NCI-H510A treated with DMSO at 0.1 percent for 48 hours (cell line): ENCODE measurements around the gene MCU.
"Not testable (repeated sequence)": the region's sequence is repeated elsewhere in the genome, so short reads cannot be mapped to it uniquely, and the experiment has no call there.

ENCODE experiments used
- DNase-seq: peaks from one replicate; lab custom pipeline; 2025; lab: John Stamatoyannopoulos, UW

Gene MCU

DNA sequence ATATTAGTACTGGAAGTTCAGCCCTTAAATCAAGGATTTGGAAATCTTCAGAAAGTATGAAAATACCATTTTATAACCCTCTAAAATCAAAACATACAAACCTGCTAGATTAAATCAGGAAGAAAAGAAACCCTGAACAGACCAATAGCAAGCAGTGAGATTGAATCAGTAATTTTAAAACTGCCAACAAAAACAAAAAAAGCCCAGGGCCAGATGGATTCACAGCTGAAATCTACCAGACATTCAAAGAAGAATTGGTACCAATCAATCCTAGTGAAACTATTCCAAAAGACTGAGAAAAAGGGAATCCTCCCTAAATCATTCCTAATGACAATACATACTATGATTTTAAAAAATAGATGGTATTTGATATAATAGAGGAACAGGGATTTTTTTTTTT is 70.1 kb downstream of the MCU start:
- DNase-seq, result no peak

DNA sequence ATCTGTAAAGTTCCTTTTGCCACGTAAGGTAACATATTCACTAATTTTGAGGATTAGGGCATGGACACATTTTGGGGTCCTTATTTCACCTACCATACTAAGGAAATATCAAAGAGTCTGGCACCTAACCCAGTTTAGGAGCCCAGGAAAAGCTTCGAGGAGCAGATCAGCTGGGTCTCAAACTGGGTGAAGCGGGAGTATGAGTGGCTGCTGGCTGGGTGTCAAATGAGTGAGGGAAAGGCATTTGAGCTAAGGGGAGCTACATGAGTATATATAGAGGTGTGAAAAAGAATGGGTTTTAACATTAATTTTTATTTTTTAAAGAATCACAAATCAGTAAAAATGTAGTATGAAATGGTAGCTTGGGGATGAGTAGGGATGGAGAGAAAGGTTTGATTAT is 71.3 kb downstream of the MCU start:
- no peak for DNase-seq

DNA sequence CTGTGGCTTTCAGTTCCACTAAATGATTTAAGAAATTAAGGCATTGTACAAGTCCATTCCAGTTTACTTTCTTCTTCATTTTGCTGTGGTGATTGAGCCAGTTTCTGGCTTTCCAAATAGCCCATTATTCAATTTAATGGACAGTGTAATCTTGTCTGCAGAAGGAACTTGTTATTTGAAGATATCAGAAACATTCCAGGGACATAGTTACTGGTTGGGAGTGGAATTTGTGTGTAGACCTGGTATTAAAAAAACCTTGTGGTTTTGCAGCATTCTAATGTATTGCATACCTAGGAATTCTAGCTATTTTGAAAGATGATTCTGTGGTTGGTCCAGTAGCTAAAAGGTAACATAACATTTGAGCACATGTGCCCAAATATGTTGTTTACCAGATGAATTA is 72.2 kb downstream of the MCU start:
- no peak for DNase-seq

DNA sequence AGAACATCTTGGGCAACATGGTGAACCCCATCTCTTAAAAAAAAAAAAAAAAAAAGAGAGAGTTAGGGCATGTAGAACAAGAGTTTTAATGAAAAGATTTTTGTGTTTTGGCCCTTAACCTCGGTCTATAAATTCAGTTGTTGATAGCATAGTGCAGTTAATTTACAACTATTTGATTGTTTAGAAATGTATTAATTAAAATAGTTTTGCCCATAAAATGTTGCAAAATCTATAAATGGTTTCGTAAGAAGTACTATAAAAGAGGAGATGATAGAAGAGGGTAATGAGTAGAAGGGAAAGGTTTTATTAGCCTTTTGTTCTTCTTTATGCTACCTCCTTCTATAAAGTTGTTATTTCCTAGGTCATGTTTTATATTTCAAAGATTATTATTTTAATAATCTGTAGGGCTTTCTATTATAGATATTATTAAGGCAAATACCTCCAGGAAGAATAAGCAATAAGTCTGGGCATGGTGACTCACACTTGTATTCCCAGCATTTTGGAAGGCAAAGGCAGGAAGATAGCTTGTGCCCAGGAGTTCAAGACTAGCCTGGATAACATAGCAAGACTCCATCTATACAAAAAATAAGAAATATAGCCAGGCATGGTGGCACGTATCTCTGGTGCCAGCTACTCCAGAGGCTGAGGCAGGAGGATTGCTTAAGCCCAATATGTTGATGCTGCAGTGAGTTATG is 73.3 kb downstream of the MCU start:
- DNase-seq, result no peak

DNA sequence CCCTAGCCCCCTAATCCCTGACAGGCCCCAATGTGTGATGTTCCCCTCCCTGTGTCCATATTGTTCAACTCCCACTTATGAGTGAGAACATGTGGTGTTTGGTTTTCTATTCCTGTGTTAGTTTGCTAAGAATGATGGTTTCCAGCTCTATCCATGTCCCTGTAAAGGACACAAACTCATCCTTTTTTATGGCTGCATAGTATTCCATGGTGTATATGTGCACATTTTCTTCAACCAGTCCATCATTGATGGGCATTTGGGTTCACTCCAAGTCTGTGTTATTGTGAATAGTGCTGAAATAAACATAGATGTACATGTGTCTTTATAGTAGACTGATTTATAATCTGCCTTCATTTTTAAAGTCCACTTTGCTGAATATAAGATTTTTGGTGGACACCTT is 79.3 kb downstream of the MCU start:
- DNase-seq, result not testable (repeated sequence)

DNA sequence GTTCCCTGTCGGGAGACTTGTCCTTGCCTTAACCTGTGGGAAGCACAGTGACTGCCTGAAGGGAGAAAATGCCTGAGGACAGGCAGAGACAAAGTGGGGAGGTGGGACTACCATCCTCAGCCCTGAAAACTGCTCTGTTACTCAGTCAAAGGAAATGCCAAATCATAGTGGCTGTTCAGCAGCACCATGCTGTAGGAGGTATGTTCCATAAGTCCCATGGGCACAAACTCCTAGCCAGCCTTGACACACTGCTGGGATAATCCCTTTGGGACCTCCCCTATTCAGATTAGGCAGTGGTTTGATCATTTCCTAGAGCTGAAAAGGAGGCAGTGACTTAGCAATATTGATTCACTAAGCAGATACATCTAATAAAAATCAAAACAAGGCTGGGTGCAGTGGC is 80.1 kb downstream of the MCU start:
- DNase-seq, result no peak

DNA sequence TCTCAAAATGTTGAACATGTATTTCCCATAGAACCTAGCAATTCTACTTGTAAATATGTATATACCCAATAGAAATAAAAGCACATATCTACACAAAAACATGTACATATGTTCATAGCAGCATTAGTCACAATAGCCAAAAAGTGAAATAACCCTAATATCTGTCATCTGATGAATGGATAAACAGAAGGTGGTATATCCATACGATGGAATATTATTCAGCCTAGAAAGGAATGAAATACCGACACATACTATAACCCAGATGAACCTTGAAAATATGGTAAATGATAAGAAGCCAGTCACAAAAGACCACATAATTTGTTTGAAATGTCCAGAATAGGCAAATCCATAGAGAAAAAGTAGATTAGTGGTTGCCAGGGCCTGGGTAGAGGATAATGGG is 87.9 kb downstream of the MCU start:
- DNase-seq, result no peak

DNA sequence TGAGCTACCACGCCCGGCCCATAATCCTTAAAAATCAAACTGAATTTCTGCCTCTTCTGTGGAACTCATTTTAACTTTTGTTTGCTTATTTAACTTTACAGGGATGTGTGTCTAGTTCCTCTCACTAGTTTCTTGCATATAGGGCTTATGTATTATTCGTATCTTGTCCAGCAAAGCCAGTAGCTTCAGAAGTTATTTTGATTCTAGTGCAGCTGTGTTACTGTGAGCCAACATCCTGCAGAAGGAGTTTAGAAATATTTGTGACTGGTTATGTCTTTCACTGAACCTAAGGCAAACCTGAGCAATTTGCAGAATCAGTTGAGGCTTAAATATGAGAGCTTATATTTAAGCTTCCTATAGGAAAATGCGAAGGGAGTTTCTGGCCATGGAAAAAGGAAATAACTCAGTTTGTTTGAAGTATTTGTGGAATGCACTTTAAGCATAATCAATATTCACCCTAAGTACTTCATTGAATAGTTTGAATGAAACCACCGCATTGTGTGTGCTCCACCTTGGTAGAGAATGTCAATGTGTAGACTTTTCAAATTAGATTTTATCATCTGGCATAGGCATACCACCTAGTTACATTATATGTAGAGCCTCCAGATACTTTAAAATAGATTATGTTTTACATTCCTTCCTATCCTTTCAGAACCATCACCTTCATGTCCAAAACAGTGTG is 90.8 kb downstream of the MCU start:
- no peak for DNase-seq

DNA sequence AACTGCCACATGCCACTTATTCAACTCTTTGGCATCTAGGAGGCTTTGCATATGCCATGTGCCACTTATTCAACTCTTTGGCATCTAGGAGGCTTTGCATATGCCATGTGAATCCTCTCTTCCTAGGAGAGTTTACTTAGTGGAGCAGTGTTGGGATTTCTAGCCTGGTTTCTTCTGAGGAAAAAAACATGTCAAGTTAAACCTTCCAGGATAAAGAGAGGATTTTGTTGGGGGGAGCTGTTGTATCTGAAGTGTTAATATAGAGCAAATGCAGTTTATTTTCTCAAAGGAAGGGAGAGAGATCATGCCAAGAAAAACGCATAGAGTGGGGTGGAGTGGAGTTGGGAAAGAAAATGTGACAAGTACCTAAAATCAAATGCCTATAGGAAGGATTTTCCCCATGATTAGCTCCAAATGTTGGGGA is 91.5 kb downstream of the MCU start:
- DNase-seq, result no peak

DNA sequence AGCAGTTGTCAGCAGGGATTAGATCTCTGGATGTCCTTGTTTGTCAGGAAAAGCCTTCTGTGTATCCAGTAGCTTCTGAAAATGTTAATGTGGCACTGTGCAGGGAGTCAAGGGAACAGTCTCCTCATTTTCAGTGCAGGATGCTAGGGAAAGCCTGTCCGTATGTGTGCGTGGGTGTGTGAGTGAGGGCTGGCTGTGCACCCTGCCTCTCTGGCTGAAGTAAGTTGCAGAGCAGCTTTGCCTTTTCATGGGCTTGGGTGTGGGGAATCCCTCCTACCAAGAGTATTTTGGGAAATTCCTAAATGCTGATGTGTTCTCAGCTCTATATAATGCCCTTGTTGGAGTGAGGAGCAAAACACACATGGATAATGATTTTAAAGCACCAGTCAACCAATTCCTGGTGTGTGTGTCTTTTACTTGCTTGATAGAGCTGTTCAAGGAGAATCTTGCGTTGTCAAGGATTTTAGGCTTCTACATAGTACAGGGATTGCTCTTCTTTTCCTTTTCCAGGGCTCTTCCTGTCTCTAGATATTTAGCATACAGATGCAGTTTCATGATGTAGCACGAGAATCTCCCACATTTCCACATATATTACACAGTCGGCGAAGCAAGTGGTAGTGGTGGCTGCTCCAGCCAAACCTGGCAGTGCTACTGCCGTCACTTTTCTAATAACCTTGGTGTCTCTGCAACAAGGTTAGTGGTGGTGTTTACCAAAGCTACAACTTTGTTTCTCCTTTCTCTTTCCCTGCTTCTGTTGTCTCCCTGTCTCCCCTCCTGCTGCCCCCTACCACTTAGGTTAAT is 92.8 kb downstream of the MCU start:
- DNase-seq, result no peak

DNA sequence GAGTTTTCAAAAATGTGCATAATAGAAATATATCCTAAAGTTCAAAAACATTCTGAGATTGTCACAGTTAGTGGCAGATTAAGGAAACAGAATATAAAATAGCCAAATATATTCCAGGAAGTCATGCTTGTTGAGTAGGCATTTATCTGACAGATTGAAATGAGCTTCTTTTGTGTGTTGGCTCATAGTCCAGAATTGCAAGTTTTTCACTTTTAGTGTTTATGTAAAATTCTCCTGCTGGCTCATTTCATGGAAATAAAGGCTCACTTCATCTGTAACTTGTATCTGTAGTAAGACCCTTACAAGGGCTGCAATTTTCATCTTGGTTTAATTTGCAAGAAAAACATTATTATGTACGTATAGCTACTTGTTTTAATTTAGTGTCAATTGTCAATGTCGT is 93.5 kb downstream of the MCU start:
- no peak for DNase-seq

DNA sequence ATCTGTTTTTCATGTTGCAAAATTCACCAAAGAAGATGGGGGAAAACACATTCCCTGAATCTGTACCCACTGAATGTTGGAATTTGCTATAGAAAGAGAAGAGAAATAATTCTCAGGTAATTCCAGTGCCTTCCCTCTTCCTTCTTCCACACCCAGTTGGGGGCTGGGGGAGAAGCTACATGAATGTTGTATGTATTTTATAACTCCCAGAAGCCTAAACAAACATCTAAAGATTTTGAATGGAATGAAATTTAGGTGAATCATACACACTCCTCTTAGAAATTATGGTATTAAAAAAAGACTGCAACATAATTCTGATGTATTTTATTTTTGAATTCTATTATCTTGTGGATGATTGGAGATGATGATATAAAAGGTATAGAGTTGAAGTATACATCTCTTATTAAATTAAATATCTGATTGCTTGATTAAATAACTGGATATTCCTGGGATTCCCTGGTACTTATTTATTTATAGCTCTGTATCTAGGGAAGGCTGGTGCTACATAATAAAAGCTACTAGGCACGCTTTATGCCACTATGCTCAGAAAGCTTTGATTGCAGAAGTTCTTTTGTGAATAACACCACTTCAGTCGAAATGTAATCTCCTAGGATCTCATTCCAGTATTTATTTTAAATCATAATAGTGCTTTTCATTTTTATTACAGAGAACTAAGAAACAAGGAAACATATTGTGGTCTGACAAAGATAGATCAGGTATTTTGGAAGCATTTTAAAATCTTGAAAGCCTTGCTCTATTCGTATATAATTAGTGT is 98.5 kb downstream of the MCU start:
- no peak for DNase-seq

DNA sequence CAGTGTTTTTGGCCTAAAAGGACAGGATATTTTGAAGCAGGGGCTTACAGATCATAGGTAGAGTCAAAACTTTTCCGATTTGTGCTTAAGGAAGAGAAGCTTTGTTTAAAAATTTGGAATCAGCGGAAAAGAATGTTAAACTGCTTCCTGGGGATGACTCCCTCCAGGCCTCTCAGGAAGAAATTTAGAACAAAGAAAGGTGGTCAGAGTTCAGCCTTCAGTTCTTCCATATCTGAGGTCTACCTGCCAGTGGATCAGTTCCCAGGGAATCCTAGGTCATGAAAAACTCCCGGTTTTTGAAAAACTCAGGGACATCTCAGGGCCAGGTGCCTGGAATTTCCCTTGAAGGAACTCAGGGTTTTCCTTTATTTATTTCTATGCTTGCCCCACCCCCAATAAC is 100.3 kb downstream of the MCU start:
- no peak for DNase-seq

DNA sequence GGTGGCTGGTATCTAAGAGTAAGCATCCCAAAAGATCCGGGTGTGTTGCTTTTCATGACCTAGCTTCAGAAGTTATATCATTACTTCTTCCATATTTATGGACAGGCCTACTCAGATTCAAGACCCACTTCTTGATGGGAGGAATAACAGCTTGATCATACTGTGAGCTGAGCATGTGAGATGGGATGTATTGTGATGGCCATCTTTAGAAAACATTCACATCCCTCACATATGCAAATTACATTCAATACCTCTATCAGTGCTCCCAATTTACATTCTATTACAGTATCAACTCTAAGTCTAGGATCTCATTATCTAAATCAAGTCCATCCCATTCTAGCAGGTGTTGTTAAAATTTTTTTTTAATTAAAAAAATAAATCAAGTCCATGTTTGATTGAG is 101.8 kb downstream of the MCU start:
- no peak for DNase-seq

DNA sequence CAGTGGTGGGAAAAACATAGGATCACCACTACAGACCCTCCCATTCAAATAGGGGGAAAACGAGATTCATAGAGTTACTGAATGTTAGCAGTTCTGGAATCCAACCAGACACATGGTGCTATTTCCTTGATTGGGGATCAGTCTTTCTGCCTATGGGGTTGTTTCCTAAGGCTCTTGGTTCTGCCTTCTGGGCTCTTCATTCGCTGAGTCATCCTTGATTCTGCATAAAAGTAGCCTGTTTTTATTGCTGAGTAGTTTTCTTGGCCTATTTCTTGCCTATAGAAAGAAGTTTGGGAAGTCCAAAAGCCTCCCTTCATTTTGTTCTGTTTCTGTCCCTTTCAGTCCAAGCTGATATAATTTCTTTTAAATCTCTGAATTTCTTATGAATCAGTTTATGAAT is 102.3 kb downstream of the MCU start:
- DNase-seq, result no peak

DNA sequence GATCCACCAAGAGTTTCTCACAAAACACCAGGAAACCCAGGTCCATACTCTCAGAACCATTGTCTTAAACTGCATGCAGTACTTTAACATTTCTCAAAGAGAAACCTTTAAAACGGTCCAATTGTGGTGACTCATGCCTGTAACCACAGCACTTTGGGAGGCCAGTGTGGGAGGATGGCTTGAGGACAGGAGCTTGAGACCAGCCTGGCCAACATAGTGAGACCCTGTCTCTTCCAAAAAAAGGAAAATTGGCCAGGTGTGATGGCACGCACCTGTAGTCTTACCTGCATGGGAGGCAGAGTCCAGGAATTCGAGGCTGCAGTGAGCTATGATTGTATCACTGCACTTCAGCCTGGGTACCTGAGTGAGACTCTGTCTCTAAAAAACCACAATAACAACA is 104.1 kb downstream of the MCU start:
- no peak for DNase-seq

DNA sequence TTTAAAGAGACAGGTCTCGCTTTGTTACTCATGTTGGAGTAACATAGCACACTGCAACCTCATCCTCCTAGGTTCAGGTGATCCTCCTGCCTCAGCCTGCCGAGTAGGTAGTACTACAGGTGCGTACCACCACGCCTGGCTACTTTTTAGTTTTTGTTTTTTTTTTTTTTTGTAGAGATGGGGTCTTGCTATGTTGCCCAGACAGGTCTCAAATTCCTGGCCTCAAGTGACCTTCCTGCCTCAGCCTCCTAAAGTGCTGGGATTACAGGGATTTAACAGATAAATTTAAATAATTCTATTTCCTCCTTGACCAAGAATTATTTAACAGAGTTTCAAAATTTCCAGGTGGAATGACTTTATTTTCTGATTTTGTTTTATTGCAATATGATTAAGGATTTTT is 104.6 kb downstream of the MCU start:
- no peak for DNase-seq

DNA sequence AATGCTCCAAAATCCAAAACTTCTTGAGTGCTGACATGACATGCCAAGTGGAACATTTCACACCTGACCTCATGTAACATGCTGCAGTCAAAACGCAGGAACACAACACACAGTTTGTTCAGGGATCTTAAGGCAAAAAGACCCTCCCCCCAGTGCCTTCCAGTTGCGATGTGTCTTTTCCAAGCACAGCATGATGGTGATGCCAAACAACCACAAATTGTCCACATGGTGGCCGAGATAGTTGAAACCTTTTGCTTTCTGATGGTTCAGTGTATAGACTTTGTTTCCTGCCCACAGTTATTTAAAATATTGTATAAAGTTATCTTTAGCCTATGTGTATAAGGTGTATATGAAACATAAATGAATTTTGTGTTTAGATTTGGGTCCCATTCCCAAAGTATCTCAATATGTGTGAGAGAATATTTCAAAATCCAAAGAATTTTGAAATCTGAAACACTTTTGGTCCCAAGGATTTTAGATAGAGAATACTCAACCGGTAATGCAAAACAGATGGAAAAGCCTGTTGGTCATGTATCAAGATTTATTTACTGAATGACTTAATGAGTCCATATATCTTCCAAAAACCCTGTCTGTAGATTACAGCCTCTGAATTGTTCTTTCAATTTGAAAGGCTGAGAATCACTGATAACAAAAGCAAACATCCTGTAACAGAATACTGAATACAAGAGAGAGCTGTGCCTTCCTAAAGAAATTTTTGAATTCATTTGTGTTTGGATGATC is 108.2 kb downstream of the MCU start:
- DNase-seq, result peak; percentile 9

DNA sequence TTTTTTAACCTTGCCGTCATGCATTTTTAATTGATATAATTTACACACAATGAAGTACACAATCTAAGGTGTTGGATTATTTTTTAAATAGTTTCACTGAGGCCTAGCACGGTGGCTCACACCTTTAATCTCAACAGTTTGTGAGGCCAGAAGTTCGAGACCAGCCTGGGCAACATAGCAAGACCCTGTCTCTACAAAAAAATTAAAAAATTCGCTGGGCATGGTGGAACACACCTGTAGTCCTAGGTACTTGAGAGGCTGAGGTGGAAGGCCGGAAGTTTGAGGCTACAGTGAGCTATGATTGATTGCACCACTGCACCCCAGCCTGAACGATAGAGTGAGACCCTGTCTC is 108.8 kb downstream of the MCU start:
- no peak for DNase-seq

DNA sequence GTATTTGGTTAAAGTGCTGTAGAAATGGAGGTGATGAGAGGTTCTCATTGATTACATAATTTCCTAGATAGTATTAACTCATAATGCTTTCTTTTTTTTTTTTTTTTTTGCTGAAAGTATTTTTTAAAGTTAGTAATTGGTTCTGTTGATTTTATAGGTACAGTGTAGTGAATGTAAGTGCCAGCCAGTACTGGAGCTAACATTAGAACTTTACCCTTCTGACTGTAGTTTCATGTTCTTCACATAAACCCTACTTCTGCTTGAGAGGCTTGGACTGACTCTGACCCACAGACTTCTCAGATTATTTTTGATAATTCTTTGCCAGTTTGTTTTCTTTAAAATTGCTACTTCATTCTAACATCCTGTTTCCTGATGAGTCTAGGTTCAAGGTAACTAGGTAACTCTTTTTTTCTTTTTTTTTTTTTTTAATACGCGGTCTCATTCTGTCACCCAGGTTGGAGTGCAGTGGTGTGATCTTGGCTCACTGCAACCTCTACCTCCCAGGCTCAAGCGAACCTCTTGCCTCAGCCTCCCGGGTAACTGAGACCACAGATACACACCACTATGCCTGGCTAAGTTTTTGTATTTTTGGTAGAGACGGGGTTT is 109.4 kb downstream of the MCU start:
- DNase-seq, result no peak

DNA sequence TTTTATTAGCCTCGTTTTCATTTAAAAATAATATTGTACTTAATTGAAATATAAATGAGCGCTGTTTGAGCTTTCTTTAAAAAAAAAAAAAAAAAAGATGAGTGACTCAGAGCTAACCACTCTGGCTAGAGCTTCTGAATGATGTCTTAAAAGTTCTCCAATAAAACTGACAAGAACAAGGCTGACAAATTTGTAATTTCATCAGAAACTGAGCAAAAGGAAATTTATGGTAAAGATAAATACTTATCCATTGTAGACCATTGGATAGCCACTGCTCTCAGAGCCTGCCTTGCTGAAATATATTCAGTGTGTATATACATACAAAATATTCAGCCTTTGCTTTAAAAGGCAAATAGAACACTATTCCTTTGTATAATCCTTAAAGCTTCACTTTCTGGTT is 110.4 kb downstream of the MCU start:
- DNase-seq, result no peak
